Fibroblast of mammary gland (primary cell): ENCODE data around the gene TGM2.

Experiments used
- DNase-seq: peaks from one replicate; pipeline ENCODE4 v3.0.0-alpha.2; 2010; ENCODE audit warnings: low read depth
- H3K4me3 ChIP-seq: 2 replicates; pipeline ENCODE4 v1.5.1; 2011; ENCODE audit warnings: low read depth, mild to moderate bottlenecking, low read length, moderate library complexity; ENCODE audit not compliant: control insufficient read depth
- TF ChIP-seq, protein P1 (sequence below): conservative IDR thresholded peaks from 2 replicates; pipeline ENCODE4 v1.5.1; 2011; ENCODE audit warnings: low read depth, low read length, inconsistent platforms; ENCODE audit not compliant: control insufficient read depth, insufficient read depth

TGM2 gene

DNA sequence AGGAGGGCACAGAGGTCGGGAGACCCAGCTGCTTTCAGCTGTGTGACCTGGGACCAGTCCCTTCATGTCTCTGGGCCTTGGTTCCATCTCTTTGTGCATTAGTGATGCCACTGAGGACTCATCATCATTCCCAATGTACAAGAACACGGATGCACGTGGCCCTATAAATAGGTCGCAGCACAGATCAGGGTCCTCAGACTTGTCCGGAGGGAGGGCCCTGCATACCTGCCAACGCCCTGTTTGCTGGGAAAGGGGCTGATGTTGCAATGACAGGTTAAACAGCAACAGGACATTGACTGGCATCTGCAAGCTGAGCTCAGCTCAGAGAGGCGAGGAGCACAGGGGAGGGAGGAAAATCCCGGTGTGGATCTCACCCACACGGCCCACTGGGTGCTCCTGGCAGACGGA, 21.8 kb downstream of the TGM2 start:
- TF ChIP-seq, protein P1, sequence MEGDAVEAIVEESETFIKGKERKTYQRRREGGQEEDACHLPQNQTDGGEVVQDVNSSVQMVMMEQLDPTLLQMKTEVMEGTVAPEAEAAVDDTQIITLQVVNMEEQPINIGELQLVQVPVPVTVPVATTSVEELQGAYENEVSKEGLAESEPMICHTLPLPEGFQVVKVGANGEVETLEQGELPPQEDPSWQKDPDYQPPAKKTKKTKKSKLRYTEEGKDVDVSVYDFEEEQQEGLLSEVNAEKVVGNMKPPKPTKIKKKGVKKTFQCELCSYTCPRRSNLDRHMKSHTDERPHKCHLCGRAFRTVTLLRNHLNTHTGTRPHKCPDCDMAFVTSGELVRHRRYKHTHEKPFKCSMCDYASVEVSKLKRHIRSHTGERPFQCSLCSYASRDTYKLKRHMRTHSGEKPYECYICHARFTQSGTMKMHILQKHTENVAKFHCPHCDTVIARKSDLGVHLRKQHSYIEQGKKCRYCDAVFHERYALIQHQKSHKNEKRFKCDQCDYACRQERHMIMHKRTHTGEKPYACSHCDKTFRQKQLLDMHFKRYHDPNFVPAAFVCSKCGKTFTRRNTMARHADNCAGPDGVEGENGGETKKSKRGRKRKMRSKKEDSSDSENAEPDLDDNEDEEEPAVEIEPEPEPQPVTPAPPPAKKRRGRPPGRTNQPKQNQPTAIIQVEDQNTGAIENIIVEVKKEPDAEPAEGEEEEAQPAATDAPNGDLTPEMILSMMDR, result no peak
- no peak for DNase-seq
- H3K4me3 ChIP-seq, result no peak overlapping the region

DNA sequence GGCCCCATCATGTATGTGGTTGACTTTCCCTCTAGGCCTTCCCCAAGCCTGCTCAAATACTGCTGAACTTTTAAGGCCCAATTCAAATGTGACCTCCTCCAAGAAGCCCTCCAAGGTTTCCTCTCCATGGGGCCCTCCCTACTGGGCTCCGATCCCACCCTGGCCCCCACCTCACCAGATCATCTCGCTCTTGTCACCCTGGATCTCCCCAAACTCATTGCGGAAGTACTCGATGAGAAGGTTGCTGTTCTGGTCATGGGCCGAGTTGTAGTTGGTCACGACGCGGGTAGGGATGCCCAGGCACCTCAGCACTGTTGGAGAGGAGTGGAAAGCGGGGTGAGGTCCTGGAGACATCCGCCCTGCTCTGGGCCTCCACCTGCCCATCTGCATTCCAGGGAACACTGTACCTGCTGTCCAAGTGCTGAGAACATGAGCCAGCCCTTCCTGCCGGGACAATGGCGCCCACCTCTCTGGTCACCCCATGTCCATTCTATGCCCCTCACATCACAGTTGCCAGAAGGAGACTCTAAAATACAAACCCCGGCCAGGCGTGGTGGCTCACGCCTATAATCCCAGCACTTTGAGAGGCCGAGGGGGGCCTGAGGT, 23.1 kb downstream of the TGM2 start:
- TF ChIP-seq, protein P1, result no peak
- DNase-seq, result no peak

DNA sequence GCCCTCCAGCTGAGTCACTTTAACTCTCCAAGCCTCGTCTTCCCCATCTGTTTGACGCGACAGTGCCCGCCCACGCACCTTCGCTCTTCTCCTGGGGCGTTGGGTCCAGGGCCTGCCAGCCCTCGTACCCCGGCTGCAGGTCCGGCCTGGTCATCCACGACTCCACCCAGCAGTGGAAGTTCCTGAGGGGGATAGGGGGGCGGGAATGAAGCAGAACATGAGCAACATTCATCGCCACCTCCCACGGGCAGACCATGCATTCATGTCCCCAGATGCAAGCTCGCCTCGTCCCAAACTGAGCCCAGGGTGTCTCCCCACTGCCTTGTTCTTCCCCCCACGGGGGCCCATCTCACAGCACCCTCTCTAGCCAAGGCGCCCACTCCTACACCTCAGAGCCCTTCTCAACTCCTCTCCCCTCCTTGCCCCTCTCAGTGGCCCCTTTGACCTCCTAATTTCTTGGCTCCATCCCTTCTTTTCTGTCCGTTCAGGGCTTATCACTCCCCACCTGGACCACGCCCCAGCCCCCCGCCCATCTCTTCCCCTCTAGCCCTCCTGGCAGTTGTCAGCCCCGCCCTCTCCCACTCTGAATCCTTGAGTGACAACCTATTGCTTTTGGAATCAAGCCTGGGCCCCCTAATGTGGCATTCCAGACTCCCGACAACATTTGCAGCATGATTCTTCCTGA, 23.7 kb downstream of the TGM2 start:
- TF ChIP-seq, protein P1, result no peak
- H3K4me3 ChIP-seq, result no peak overlapping the region
- no peak for DNase-seq

More for the DNA sequence above, 23.1 kb downstream of the TGM2 start:
- no peak overlapping the region for H3K4me3 ChIP-seq

DNA sequence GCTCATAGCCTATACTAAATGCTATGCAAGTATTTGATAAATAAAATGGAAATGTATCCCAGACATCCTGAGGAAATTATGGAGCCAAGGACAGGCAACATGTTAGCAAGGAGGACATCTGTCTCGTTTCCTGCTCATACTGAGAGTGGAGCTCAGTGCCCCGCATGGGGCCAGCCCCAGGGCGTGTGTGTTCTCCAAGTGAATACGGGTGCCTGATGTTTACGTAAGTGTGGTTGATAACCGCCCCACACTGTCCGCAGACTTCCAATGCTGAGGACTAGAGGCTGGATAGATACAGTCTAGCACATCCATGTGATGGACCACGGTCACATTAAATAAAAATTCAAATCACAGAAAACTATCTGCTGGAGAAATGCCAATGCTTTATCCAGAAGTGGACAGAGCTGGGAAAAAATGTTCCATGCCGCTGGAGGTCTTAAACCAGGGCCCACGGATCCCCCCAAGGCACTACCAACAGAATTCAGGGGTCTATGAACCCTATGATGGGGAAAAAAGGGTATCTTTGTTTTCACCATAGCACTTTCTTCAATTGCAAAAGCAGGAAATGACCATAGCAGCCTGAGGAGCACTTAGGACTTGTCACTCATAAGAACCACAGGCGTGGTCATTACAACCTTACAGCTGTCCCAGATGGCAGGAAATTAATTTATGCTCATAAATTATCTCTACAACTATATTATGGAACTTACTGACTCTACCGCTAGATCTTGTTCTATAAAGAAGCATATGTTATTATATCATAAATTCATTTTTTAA, 24.9 kb downstream of the TGM2 start:
- TF ChIP-seq, protein P1, result no peak
- H3K4me3 ChIP-seq, result no peak overlapping the region
- no peak for DNase-seq

DNA sequence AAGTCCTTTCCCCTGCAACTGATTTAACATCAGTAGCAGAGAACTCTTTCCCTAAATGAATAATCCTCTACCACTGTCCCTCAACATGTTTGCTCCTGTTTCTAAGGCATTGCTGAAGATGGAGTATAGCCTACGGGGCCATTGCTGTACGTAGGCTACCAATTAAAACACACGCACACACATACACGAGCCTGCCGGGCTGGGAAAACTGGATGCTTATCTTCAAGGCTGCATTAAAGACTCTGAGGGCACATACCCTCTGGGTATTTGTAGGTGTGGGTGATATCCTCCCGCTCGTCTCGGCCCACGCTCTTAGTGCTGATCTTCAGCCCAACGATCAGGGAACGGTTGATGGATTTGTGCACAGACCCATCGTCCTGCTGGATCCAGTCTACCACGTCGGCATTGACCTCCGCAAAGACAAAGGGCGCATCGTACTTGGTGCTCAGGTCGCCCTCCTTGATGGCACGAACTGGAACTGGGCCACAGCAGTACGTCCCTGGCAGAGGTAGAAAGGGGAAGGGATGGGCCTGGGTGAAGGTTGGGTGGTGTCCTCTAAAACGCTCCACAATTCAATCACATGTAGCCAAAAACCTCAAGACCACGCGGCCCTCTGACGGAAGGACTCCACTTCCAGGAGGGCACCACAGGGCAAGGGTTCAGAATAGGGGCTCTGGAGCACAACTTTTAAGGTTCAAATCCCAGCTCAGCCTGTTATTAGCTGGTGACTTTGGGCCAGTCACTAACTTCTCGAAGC, 25.7 kb downstream of the TGM2 start:
- TF ChIP-seq, protein P1, result no peak
- no peak overlapping the region for H3K4me3 ChIP-seq
- no peak for DNase-seq

DNA sequence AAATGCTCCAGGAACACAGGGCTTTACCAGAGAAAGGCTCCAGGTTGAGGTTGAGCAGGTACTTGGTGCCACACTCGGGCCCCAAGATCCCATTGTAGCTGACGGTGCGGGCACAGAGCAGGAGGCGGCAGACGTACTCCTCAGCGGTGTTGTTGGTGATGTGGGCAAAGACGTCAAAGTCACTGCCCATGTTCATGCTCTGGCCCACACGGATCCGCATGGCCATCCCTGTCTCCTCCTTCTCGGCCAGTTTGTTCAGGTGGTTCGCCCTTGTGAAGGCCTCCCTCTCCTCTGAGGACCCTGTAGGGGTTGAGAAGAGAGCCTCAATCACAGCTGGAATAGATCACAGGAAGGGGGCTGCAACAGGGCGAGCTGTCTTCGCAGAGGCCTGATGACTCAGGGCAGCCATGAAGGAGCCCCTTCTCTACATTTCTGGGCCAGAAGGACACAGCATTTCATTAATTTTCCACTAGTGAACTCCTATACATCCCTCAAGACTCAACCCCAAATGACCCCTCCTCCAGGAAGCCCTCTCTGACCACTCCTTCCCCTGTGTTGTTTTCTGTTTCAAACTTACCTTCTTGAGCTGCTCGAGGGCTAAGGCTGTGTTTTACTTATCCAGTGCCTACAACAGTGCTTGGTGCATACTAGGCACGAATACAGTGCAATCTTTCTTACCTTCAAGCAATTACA, 26.8 kb downstream of the TGM2 start:
- no peak overlapping the region for H3K4me3 ChIP-seq
- TF ChIP-seq, protein P1, result no peak
- DNase-seq, result no peak
